ENCODE measurements around the gene USP1.

Gene USP1

DNA sequence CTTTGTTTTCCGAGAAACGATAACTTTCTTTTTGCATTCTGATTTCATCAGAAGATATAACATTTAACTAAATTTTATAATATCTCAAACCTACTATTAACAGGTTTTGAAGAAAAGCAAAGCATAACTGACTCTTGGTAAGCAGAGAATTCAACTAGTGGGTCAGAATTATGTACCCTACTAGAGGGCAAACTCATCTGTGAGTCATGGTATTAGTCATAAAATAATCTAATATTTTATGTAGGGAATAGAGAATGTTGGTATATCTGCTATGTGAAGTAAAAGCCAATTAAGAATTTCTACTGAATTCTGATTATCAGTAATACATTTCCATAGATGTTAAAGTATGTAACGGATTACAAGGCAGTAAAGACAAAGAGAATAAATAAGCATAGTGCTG, 56.8 kb downstream of the USP1 start:
- DNase-seq: no peak

DNA sequence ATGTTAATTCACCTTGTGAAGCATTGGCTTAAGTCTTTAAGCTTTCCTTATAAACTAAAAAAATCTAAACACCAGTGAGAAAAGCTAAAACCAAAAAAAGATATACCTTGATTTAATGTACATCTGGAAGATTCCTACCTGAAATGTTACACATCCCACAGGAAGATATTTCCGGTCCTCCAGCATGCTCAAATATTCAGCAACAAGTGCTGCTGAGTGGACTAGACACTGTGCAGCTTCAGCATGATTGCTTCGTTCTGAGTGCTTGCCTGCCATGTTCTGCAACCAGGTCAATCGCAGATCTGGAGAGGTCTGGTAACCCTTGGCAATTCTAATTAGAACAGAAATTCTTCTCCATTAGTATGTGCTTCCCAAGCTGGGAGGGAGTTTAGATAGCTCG, 57.3 kb downstream of the USP1 start:
- no peak for DNase-seq

DNA sequence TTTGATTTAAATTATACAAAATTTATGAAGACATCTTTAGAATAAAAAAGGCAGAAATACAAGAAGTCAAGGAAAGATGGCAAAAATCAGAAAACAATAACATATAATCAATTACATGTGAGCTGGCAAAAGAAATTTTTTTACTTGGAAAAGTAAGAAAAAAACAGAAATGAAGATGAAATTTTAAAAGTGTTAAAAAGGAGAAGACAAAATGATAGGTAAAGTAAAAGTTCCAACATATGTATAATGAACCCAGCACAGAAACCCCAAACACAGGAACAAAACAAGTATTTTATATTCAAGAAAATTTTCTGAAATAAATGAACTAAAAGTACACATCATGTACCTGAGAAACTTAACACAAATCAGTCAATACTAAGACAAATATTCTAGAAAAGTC, 63.4 kb downstream of the USP1 start:
- DNase-seq: no peak

All from OCI-M1 (cell line).